HCT116 (cell line): Measurements from ENCODE around the gene CAPRIN1.

Experiments
- CBX3 ChIP-seq: IDR thresholded peaks from 2 replicates; pipeline ENCODE4 v1.6.1; 2012; ENCODE audit warnings: low read depth
- EZH2 ChIP-seq: fragments of 200-600 bp; sonication (generic); IDR thresholded peaks from 2 replicates; pipeline ENCODE4 v1.6.1; 2017; ENCODE audit warnings: antibody characterized with exemption, mixed run types
- EZH2phosphoT487 ChIP-seq: fragments of 200-600 bp; IDR thresholded peaks from 2 replicates; pipeline ENCODE4 v1.6.1; 2018; ENCODE audit warnings: antibody characterized with exemption, borderline replicate concordance
- POLR2A ChIP-seq: IDR thresholded peaks from 2 replicates; pipeline ENCODE4 v1.7.0; 2011; ENCODE audit warnings: borderline replicate concordance; ENCODE audit not compliant: insufficient read depth, insufficient read length; ENCODE audit errors: extremely low read depth
- POLR2AphosphoS5 ChIP-seq: IDR thresholded peaks from 2 replicates; pipeline ENCODE4 v1.6.1; 2011; ENCODE audit warnings: mild to moderate bottlenecking, low read depth, low read length, moderate library complexity
- RAD21 ChIP-seq: IDR thresholded peaks from 2 replicates; pipeline ENCODE4 v1.6.1; 2012; ENCODE audit warnings: low read depth, mild to moderate bottlenecking
- SIN3A ChIP-seq: IDR thresholded peaks from 2 replicates; pipeline ENCODE4 v1.6.1; 2012; ENCODE audit warnings: low read depth
- SP1 ChIP-seq: IDR thresholded peaks from 2 replicates; pipeline ENCODE4 v1.6.1; 2012; ENCODE audit warnings: low read depth
- ZNF274 ChIP-seq: fragments of 200-500 bp; sonication (Bioruptor generic); IDR thresholded peaks from 2 replicates; pipeline ENCODE4 v1.6.1; 2014; ENCODE audit warnings: mild to moderate bottlenecking, low read depth, low read length, inconsistent platforms
- TF ChIP-seq, protein P1 (sequence below), 3 experiments: fragments of 200-600 bp in 1 of 3; sonication (generic) in 1 of 3; IDR thresholded peaks in 2 of 3; conservative IDR thresholded peaks in 1 of 3; 2 replicates each; pipeline ENCODE4 v1.5.1; 2012 to 2017; ENCODE audit warnings: low read depth in 2 of 3, low read length in 2 of 3, antibody characterized with exemption in 1 of 3, borderline replicate concordance in 1 of 3, control low read depth in 1 of 3, mild to moderate bottlenecking in 1 of 3, mixed read lengths in 1 of 3, mixed run types in 1 of 3, moderate library complexity in 1 of 3; ENCODE audit not compliant: insufficient read depth in 1 of 3
- TF ChIP-seq, protein P2 (sequence below): IDR thresholded peaks from 2 replicates; pipeline ENCODE4 v1.6.1; 2012
- TF ChIP-seq, protein P3 (sequence below): IDR thresholded peaks from 2 replicates; pipeline ENCODE4 v1.6.1; 2012; ENCODE audit warnings: low read depth

DNA sequence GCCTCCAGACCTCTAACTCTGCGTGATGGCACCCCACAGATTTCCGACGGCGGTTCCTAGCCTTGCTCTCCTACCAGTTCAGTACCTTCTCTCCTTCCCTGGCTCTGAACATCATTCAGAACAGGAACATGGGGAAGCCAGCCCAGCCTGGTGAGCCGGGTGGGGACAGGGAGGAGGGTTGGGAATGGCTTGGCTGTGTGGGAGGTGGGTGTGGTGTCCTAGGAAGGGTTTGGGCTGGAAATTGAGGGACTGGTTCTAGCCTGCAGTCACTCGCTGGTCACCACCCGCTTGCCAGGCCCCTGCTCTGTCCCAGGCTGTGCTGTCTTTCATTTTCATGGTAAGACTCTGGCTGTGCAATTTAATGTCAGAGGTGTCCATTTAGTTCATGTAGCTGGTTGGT lies 87.8 kb downstream of the CAPRIN1 start:
- no peak for TF ChIP-seq RAD21
- no peak for TF ChIP-seq SP1
- TF ChIP-seq, protein P1, sequence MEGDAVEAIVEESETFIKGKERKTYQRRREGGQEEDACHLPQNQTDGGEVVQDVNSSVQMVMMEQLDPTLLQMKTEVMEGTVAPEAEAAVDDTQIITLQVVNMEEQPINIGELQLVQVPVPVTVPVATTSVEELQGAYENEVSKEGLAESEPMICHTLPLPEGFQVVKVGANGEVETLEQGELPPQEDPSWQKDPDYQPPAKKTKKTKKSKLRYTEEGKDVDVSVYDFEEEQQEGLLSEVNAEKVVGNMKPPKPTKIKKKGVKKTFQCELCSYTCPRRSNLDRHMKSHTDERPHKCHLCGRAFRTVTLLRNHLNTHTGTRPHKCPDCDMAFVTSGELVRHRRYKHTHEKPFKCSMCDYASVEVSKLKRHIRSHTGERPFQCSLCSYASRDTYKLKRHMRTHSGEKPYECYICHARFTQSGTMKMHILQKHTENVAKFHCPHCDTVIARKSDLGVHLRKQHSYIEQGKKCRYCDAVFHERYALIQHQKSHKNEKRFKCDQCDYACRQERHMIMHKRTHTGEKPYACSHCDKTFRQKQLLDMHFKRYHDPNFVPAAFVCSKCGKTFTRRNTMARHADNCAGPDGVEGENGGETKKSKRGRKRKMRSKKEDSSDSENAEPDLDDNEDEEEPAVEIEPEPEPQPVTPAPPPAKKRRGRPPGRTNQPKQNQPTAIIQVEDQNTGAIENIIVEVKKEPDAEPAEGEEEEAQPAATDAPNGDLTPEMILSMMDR (IDR thresholded peaks at IDR 0.05 in 2 of 3, conservative IDR thresholded peaks at IDR 0.05 in 1 of 3; ENCODE audit: borderline replicate concordance in 1 of 3, insufficient read depth in 1 of 3, low read depth in 2 of 3, low read length in 2 of 3), result no peak
- no peak for TF ChIP-seq POLR2AphosphoS5
- TF ChIP-seq, protein P2, sequence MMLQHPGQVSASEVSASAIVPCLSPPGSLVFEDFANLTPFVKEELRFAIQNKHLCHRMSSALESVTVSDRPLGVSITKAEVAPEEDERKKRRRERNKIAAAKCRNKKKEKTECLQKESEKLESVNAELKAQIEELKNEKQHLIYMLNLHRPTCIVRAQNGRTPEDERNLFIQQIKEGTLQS, result no peak
- TF ChIP-seq EZH2phosphoT487, result no peak
- TF ChIP-seq ZNF274, result no peak
- no peak for TF ChIP-seq CBX3
- TF ChIP-seq SIN3A, result no peak
- TF ChIP-seq EZH2, result no peak
- TF ChIP-seq POLR2A, result no peak
- TF ChIP-seq, protein P3, sequence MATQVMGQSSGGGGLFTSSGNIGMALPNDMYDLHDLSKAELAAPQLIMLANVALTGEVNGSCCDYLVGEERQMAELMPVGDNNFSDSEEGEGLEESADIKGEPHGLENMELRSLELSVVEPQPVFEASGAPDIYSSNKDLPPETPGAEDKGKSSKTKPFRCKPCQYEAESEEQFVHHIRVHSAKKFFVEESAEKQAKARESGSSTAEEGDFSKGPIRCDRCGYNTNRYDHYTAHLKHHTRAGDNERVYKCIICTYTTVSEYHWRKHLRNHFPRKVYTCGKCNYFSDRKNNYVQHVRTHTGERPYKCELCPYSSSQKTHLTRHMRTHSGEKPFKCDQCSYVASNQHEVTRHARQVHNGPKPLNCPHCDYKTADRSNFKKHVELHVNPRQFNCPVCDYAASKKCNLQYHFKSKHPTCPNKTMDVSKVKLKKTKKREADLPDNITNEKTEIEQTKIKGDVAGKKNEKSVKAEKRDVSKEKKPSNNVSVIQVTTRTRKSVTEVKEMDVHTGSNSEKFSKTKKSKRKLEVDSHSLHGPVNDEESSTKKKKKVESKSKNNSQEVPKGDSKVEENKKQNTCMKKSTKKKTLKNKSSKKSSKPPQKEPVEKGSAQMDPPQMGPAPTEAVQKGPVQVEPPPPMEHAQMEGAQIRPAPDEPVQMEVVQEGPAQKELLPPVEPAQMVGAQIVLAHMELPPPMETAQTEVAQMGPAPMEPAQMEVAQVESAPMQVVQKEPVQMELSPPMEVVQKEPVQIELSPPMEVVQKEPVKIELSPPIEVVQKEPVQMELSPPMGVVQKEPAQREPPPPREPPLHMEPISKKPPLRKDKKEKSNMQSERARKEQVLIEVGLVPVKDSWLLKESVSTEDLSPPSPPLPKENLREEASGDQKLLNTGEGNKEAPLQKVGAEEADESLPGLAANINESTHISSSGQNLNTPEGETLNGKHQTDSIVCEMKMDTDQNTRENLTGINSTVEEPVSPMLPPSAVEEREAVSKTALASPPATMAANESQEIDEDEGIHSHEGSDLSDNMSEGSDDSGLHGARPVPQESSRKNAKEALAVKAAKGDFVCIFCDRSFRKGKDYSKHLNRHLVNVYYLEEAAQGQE, result no peak
